Neural progenitor cell (in vitro differentiated cells): ENCODE data around the gene RBM27. TPM values are rescaled to one million over a fixed set of nuclear protein-coding genes. Genes with fewer than 3 reads are reported as not detected.
"Not testable (repeated sequence)": the region's sequence is repeated elsewhere in the genome, so short reads cannot be mapped to it uniquely, and the experiment has no call there.

Experiments
- DNase-seq: peaks from one replicate; pipeline ENCODE4 v3.0.0-alpha.2; 2016; ENCODE audit warnings: low spot score
- H2AFZ ChIP-seq: fragments of 200-600 bp; sonication (generic); replicated peaks from 2 replicates; pipeline ENCODE4 v1.6.1; 2016; ENCODE audit warnings: antibody characterized with exemption
- H3F3A ChIP-seq: fragments of 200-600 bp; sonication (generic); 2 replicates; pipeline ENCODE4 v1.6.1; 2016; ENCODE audit warnings: antibody characterized with exemption, low read depth
- H3K27ac ChIP-seq: fragments of 200-600 bp; sonication (generic); 2 replicates; pipeline ENCODE4 v1.5.1; 2016; ENCODE audit warnings: mild to moderate bottlenecking
- H3K27me3 ChIP-seq: fragments of 200-600 bp; sonication (generic); 2 replicates; pipeline ENCODE4 v1.6.1; 2016; ENCODE audit warnings: mild to moderate bottlenecking, moderate library complexity
- H3K36me3 ChIP-seq: fragments of 200-600 bp; sonication (generic); 2 replicates; pipeline ENCODE4 v1.5.1; 2016
- H3K4me1 ChIP-seq: fragments of 200-600 bp; sonication (generic); 2 replicates; pipeline ENCODE4 v1.6.1; 2016; ENCODE audit warnings: mixed run types
- H3K4me2 ChIP-seq: fragments of 200-600 bp; sonication (generic); 2 replicates; pipeline ENCODE4 v1.6.1; 2016
- H3K4me3 ChIP-seq: fragments of 200-600 bp; sonication (generic); 2 replicates; pipeline ENCODE4 v1.5.1; 2016
- H3K79me2 ChIP-seq: fragments of 200-600 bp; sonication (generic); 2 replicates; pipeline ENCODE4 v1.6.1; 2016; ENCODE audit warnings: low read depth
- H3K9ac ChIP-seq: fragments of 200-600 bp; sonication (generic); 2 replicates; pipeline ENCODE4 v1.6.1; 2016
- H3K9me3 ChIP-seq: fragments of 200-600 bp; sonication (generic); 2 replicates; pipeline ENCODE4 v1.5.1; 2016; ENCODE audit warnings: low read depth
- H4K20me1 ChIP-seq: fragments of 200-600 bp; sonication (generic); 2 replicates; pipeline ENCODE4 v1.6.1; 2016; ENCODE audit warnings: low read depth
- H3K27ac Mint-ChIP-seq: 3 replicates; pipeline ENCODE4 v1.8.0; 2021; ENCODE audit warnings: mixed read lengths
- H3K27me3 Mint-ChIP-seq: 2 replicates; pipeline ENCODE4 v1.8.0; 2022; ENCODE audit warnings: low read depth, mild to moderate bottlenecking, inconsistent platforms, moderate library complexity, mixed read lengths; ENCODE audit not compliant: insufficient read depth
- H3K36me3 Mint-ChIP-seq: 3 replicates; pipeline ENCODE4 v1.8.0; 2021; ENCODE audit warnings: mixed read lengths
- H3K4me1 Mint-ChIP-seq: 3 replicates; pipeline ENCODE4 v1.8.0; 2021; ENCODE audit warnings: mixed read lengths
- H3K4me3 Mint-ChIP-seq: 3 replicates; pipeline ENCODE4 v1.8.0; 2021; ENCODE audit warnings: mild to moderate bottlenecking, moderate library complexity, mixed read lengths
- H3K9me3 Mint-ChIP-seq: 3 replicates; pipeline ENCODE4 v1.8.0; 2020; ENCODE audit warnings: mixed read lengths
- EZH2 ChIP-seq: fragments of 200-600 bp; sonication (generic); IDR thresholded peaks from 2 replicates; pipeline ENCODE4 v1.6.1; 2017; ENCODE audit warnings: antibody characterized with exemption, mild to moderate bottlenecking, moderate library complexity
- EZH2phosphoT487 ChIP-seq: fragments of 200-600 bp; sonication (generic); IDR thresholded peaks from 2 replicates; pipeline ENCODE4 v1.6.1; 2017; ENCODE audit warnings: antibody characterized with exemption
- total RNA-seq: library from RNA; depleted of rRNA; stranded (reverse); fragments of >200 nt; gene quantifications from 2 replicates; pipeline ENCODE4 v1.2.3, GENCODE V29; 2015; ENCODE audit warnings: low replicate concordance
- TF ChIP-seq, protein P1 (sequence below): fragments of 200-600 bp; sonication (generic); IDR thresholded peaks from 2 replicates; pipeline ENCODE4 v1.5.1; 2017; ENCODE audit warnings: antibody characterized with exemption, mild to moderate bottlenecking

The RBM27 gene
- total RNA-seq, 1 donor from 2014 or later, result 55.0 TPM

DNA sequence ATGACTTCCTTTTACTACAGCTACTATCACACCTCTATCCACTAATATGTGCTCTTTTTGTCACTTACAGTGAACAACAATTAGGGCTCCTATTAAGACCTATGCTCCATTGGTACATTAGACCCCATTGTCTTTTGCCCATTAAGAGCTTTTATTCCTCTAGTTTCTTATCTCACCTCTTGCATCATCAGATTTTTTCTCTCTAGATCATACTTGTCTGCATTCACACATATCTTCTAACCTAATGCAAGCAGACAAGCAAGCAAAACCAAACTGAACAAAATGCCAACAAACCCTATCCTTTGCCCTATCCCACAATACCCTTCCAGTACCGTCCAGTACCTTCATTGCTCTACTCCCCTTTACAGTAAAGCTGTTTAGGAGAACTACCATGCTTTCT lies 10.1 kb upstream of the RBM27 start:
- H3K4me1 ChIP-seq, result no peaks in the 10 kb centered on the region
- no peak overlapping the region for H2AFZ ChIP-seq
- H3K9me3 ChIP-seq, result no peaks in the 10 kb centered on the region
- no peak for DNase-seq
- H3K36me3 ChIP-seq, result no peaks in the 10 kb centered on the region
- no peaks in the 10 kb centered on the region for H3K27me3 ChIP-seq
- no peak overlapping the region for H3K4me3 ChIP-seq
- no peak overlapping the region for H3K9ac ChIP-seq
- H3K4me1 Mint-ChIP-seq, result no peaks in the 10 kb centered on the region
- H3K27me3 Mint-ChIP-seq, result peaks cover 3% of the 10 kb centered on the region
- H3K79me2 ChIP-seq, result no peaks in the 10 kb centered on the region
- TF ChIP-seq EZH2phosphoT487, result no peak
- TF ChIP-seq EZH2, result no peak
- TF ChIP-seq, protein P1, sequence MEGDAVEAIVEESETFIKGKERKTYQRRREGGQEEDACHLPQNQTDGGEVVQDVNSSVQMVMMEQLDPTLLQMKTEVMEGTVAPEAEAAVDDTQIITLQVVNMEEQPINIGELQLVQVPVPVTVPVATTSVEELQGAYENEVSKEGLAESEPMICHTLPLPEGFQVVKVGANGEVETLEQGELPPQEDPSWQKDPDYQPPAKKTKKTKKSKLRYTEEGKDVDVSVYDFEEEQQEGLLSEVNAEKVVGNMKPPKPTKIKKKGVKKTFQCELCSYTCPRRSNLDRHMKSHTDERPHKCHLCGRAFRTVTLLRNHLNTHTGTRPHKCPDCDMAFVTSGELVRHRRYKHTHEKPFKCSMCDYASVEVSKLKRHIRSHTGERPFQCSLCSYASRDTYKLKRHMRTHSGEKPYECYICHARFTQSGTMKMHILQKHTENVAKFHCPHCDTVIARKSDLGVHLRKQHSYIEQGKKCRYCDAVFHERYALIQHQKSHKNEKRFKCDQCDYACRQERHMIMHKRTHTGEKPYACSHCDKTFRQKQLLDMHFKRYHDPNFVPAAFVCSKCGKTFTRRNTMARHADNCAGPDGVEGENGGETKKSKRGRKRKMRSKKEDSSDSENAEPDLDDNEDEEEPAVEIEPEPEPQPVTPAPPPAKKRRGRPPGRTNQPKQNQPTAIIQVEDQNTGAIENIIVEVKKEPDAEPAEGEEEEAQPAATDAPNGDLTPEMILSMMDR, result no peak
- H3K27ac ChIP-seq, result no peak overlapping the region
- no peaks in the 10 kb centered on the region for H4K20me1 ChIP-seq
- no peaks in the 10 kb centered on the region for H3K36me3 Mint-ChIP-seq
- no peaks in the 10 kb centered on the region for H3F3A ChIP-seq
- H3K4me2 ChIP-seq, result no peak overlapping the region
- H3K27ac Mint-ChIP-seq, result no peak overlapping the region
- H3K4me3 Mint-ChIP-seq, result no peak overlapping the region
- H3K9me3 Mint-ChIP-seq, result no peaks in the 10 kb centered on the region

DNA sequence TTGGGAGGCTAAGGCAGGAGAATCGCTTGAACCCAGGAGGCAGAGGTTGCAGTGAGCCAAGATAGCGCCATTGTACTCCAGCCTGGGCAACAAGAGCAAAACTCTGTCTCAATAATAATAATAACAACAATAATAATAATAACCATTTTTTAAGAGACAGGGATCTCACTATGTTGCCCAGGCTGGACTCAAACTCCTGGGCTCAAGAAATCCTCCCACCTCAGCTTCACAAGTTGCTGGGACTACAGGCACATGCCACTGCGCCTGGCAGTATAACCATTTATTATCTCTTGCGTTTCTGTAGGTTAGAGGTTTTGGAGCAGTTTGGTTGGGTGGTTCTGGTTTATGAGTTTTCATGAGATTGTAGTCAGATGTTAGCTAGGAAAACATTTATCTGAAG lies 8.4 kb upstream of the RBM27 start:
- H3K4me3 ChIP-seq, H3K4me1 Mint-ChIP-seq, H3K9me3 Mint-ChIP-seq: not testable (repeated sequence)

DNA sequence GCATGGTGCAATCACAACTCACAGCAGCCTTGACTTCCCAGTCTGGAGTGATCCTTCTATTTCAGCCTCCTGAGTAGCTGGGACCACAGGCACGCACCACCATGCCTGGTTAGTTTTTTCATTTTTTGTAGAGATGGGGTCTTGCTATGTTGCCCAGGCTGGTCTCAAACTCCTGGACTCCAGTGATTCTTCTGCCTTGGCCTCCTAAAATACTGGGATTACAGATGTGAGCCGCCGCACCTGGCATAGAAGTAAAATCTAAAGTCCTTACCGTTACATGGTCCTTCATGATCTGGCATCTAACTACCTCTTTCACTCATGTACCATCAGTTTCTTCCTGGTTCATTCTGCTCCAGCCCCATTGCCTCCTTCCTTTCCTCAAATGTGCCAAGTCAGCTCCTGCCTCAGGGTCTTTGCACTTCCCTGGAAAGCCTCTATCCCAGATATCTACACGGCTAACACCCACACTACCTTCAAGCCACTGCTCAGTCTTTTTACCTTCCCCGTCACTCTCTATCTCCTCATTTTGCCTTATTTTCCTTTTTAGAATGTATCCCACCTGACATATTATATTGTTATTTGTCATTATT lies 6.9 kb upstream of the RBM27 start:
- Histone ChIP-seq H3F3A (no peaks in the 10 kb centered on the region), H3K27ac (no peak overlapping the region), H3K36me3 (no peaks in the 10 kb centered on the region), H3K4me1 (no peaks in the 10 kb centered on the region), H3K9me3 (no peaks in the 10 kb centered on the region), H3K79me2 (no peaks in the 10 kb centered on the region), H3K4me3 (no peak overlapping the region), H3K4me2 (no peak overlapping the region), H3K27me3 (no peaks in the 10 kb centered on the region), H4K20me1 (no peaks in the 10 kb centered on the region), H3K9ac (no peak overlapping the region), H2AFZ (no peak overlapping the region)
- H3K27me3 Mint-ChIP-seq, result peaks cover 5% of the 10 kb centered on the region
- H3K27ac Mint-ChIP-seq, result no peak overlapping the region
- no peaks in the 10 kb centered on the region for H3K4me1 Mint-ChIP-seq
- DNase-seq, result no peak
- TF ChIP-seq EZH2, result no peak
- TF ChIP-seq EZH2phosphoT487, result no peak
- TF ChIP-seq, protein P1, result no peak
- H3K9me3 Mint-ChIP-seq, result no peaks in the 10 kb centered on the region
- H3K4me3 Mint-ChIP-seq, result no peak overlapping the region
- H3K36me3 Mint-ChIP-seq, result no peaks in the 10 kb centered on the region

More for the DNA sequence above, 8.4 kb upstream of the RBM27 start:
- not testable (repeated sequence) for H3F3A ChIP-seq, H3K9me3 ChIP-seq, H3K27me3 ChIP-seq, H4K20me1 ChIP-seq, H3K27ac Mint-ChIP-seq, H2AFZ ChIP-seq, H3K4me2 ChIP-seq, H3K4me1 ChIP-seq, H3K9ac ChIP-seq, H3K36me3 Mint-ChIP-seq, H3K27me3 Mint-ChIP-seq, DNase-seq, H3K36me3 ChIP-seq, H3K27ac ChIP-seq, H3K4me3 Mint-ChIP-seq, H3K79me2 ChIP-seq

DNA sequence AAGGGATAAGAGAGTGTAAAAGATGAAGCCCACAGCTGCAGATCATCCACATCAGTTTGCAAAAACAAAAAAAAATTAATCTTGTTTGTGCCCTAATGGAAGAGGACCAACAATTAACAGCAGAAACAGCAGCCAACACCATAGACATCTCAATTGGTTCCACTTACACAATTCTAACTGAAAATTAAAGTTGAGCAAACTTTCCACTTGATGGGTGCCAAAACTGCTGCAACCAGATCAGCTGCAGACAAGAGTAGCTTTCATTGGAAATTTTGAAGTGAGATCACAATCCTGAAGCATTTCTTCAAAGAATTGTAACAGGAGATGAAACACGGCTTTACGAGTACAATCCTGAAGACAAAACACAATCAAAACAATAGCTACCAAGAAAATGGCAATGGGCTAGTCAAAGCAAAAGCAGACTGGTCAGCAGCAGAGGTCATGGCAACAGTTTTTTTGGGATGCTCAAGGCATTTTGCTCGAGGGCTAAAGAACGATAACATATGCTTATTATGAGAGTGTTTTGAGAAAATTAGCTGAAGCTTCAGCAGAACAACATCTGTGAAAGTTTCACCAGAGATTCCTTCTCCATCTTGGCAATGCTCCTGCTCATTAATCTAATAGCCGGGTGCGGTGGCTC lies 4.1 kb upstream of the RBM27 start:
- Histone ChIP-seq H3K4me1 (peaks cover 7% of the 10 kb centered on the region), H4K20me1 (no peaks in the 10 kb centered on the region), H3K9ac (no peak overlapping the region), H3K9me3 (no peaks in the 10 kb centered on the region), H3K79me2 (peaks cover 8% of the 10 kb centered on the region), H3K4me3 (no peak overlapping the region), H3F3A (peaks cover 19% of the 10 kb centered on the region), H3K27ac (no peak overlapping the region), H3K27me3 (no peaks in the 10 kb centered on the region), H2AFZ (no peak overlapping the region), H3K4me2 (no peak overlapping the region), H3K36me3 (no peaks in the 10 kb centered on the region)
- Mint-ChIP-seq H3K9me3 (no peaks in the 10 kb centered on the region), H3K4me1 (peaks cover 6% of the 10 kb centered on the region), H3K4me3 (no peak overlapping the region), H3K27me3 (peaks cover 5% of the 10 kb centered on the region), H3K36me3 (no peaks in the 10 kb centered on the region), H3K27ac (no peak overlapping the region)
- no peak for TF ChIP-seq EZH2
- TF ChIP-seq, protein P1, result no peak
- no peak for TF ChIP-seq EZH2phosphoT487
- no peak for DNase-seq

DNA sequence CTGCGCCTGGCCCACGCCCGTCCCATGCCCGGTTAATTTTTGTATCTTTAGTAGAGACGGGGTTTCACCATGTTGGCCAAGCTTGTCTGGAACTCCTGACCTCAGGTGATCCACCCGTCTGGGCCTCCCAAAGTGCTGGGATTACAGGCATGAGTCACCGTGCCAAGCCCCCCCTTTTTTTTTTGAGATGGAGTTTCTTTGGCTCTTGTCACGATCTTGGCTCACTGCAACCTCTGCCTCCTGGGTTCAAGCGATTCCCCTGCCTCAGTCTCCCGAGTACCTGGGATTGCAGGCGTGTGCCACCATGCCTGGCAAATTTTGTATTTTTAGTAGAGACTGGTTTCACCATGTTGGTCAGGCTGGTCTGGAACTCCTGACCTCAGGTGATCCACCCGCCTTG lies 1.6 kb upstream of the RBM27 start:
- not testable (repeated sequence) for H3K4me2 ChIP-seq, H3K9me3 Mint-ChIP-seq, H3K4me3 ChIP-seq, H3K9me3 ChIP-seq, DNase-seq, H3K36me3 ChIP-seq, H3K27ac ChIP-seq, H3K27ac Mint-ChIP-seq, H3K27me3 Mint-ChIP-seq, H3K36me3 Mint-ChIP-seq, H3K4me1 Mint-ChIP-seq, H3K4me3 Mint-ChIP-seq, H3K27me3 ChIP-seq, H3K9ac ChIP-seq, H2AFZ ChIP-seq
- Histone ChIP-seq H3K4me1 (peaks cover 18% of the 10 kb centered on the region), H3K79me2 (peaks cover 33% of the 10 kb centered on the region), H3F3A (peaks cover 19% of the 10 kb centered on the region), H4K20me1 (peaks cover 23% of the 10 kb centered on the region)
